Keratinocyte (primary cell): Measurements from ENCODE around the gene PNMA3. TPM values are rescaled to one million over a fixed set of nuclear protein-coding genes. Genes with fewer than 3 reads are reported as not detected.

Experiments used
- DNase-seq: peaks from one replicate; pipeline ENCODE4 v3.0.0-alpha.2; 2011; ENCODE audit warnings: low read depth, missing footprints, low spot score
- FAIRE-seq: peaks from 2 replicates; lab custom pipeline; 2011; peaks lifted over from hg19 to GRCh38; lab: Jason Lieb, UNC
- H2AFZ ChIP-seq: 2 replicates; pipeline ENCODE4 v1.6.0; 2012; ENCODE audit warnings: low read length, control low read depth, inconsistent platforms; ENCODE audit not compliant: control insufficient read depth
- H3K27ac ChIP-seq: 2 replicates; pipeline ENCODE4 v1.5.1; 2011; ENCODE audit warnings: low read length; ENCODE audit not compliant: control insufficient read depth, insufficient read depth
- H3K27me3 ChIP-seq: 3 replicates; pipeline ENCODE4 v1.6.0; 2011; ENCODE audit warnings: low read length; ENCODE audit not compliant: control insufficient read depth, insufficient read depth; ENCODE audit errors: extremely low read depth
- H3K36me3 ChIP-seq, 2 experiments: 2 replicates in 1 of 2; 3 replicates in 1 of 2; pipeline ENCODE4 v1.5.1; 2011; ENCODE audit warnings: low read length in 2 of 2, mild to moderate bottlenecking in 1 of 2; ENCODE audit not compliant: control insufficient read depth in 2 of 2, insufficient read depth in 2 of 2; ENCODE audit errors: extremely low read depth in 1 of 2
- H3K4me1 ChIP-seq: 3 replicates; pipeline ENCODE4 v1.5.1; 2011; ENCODE audit warnings: low read length; ENCODE audit not compliant: control insufficient read depth, insufficient read depth; ENCODE audit errors: extremely low read depth
- H3K4me2 ChIP-seq: 3 replicates; pipeline ENCODE4 v1.6.0; 2011; ENCODE audit warnings: low read depth, low read length; ENCODE audit not compliant: control insufficient read depth, insufficient read depth; ENCODE audit errors: extremely low read depth
- H3K4me3 ChIP-seq, 3 experiments: fragments of 200-600 bp in 1 of 3; sonication (generic) in 1 of 3; 2 replicates in 2 of 3; 3 replicates in 1 of 3; pipeline ENCODE4 v1.5.1; 2011 to 2016; ENCODE audit warnings: low read length in 3 of 3, mild to moderate bottlenecking in 3 of 3, control low read depth in 2 of 3, inconsistent platforms in 1 of 3, low read depth in 1 of 3, mixed read lengths in 1 of 3, mixed run types in 1 of 3, moderate library complexity in 1 of 3; ENCODE audit not compliant: control insufficient read depth in 2 of 3, insufficient read depth in 2 of 3; ENCODE audit errors: extremely low read depth in 1 of 3
- H3K79me2 ChIP-seq: 2 replicates; pipeline ENCODE4 v1.6.0; 2012; ENCODE audit warnings: low read length; ENCODE audit not compliant: control insufficient read depth, insufficient read depth
- H3K9ac ChIP-seq: 3 replicates; pipeline ENCODE4 v1.6.0; 2011; ENCODE audit warnings: low read length; ENCODE audit not compliant: control insufficient read depth, insufficient read depth; ENCODE audit errors: extremely low read depth
- H3K9me1 ChIP-seq: 3 replicates; pipeline ENCODE4 v1.6.0; 2011; ENCODE audit warnings: low read length; ENCODE audit not compliant: control insufficient read depth, insufficient read depth; ENCODE audit errors: extremely low read depth
- H3K9me3 ChIP-seq: 2 replicates; pipeline ENCODE4 v1.5.1; 2012; ENCODE audit warnings: low read depth, low read length; ENCODE audit not compliant: control insufficient read depth
- H4K20me1 ChIP-seq: 3 replicates; pipeline ENCODE4 v1.6.0; 2011; ENCODE audit warnings: low read length; ENCODE audit not compliant: control insufficient read depth, insufficient read depth; ENCODE audit errors: extremely low read depth
- EZH2 ChIP-seq: IDR thresholded peaks from one replicate; pipeline ENCODE4 v1.6.1; 2012; ENCODE audit warnings: inconsistent platforms, mild to moderate bottlenecking, low read length, moderate library complexity
- dilution Hi-C: fragments of 300-500 bp; cut with MboI; formaldehyde crosslinking; loops from one replicate; pipeline ENCODE4 v1.7.0; 2020; ENCODE audit warnings: low sequenced_read_pairs; ENCODE audit not compliant: extremely low pct_ligation_motif_present
- polyA plus RNA-seq, 5 experiments: library from polyadenylated mRNA; depleted of rRNA in 3 of 5; stranded (reverse) in 3 of 5; stranded (forward) in 1 of 5; unstranded in 1 of 5; fragments of >200 nt; gene quantifications; 1 replicate in 1 of 5; 2 replicates in 3 of 5; 3 replicates in 1 of 5; pipeline versions ENCODE4 v1.2.1 to v1.2.3, GENCODE V29; 2011 to 2012; ENCODE audit warnings: missing spikeins in 2 of 5, low read depth in 1 of 5, low replicate concordance in 1 of 5
- TF ChIP-seq, protein P1 (sequence below), 3 experiments: IDR thresholded peaks in 1 of 3; conservative IDR thresholded peaks in 1 of 3; optimal IDR thresholded peaks in 1 of 3; 2 replicates in 2 of 3; 3 replicates in 1 of 3; pipeline versions ENCODE3 to v1.5.1; 2011; ENCODE audit warnings: low read length in 3 of 3, mild to moderate bottlenecking in 3 of 3, moderate library complexity in 2 of 3, control low read depth in 1 of 3, inconsistent platforms in 1 of 3; ENCODE audit not compliant: insufficient read depth in 2 of 3; ENCODE audit errors: extremely low read depth in 1 of 3

Gene PNMA3
- polyA plus RNA-seq, 1 donor (not counting 4 experiments of a cell fraction or from before 2014, with no cell fraction given) = not detected

DNA sequence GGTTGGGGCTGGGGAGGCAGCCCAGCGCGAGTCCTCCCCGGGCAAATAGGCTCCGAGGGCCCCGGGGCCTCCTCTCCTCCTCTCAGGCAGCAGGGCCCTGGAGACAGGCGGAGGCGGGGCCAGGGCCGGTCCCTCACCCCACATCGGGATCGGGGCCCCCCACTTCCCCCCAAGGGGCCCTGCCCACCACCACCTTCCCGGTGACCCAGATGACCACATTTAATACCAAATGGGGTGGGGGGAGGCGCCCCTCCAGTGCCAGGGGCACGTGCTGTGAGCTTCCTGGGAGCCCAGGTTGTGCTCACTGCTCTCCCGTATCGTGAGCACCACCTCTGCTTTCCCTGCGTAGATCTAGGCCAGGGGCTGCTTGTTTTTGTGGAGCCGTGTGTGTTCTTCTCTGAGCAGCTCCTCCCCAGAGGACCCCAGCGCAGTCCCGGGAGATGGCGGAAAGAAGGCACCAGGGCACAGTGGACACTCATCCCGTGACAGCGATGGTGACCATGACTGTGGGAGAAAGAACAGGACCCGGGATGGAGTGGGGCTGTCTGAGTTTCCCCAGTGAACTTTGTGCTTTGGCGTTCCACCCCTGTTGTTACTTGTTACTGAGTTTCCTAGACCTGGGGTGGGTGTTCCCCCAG, 18.1 kb downstream of the PNMA3 start:
- TF ChIP-seq, protein P1, sequence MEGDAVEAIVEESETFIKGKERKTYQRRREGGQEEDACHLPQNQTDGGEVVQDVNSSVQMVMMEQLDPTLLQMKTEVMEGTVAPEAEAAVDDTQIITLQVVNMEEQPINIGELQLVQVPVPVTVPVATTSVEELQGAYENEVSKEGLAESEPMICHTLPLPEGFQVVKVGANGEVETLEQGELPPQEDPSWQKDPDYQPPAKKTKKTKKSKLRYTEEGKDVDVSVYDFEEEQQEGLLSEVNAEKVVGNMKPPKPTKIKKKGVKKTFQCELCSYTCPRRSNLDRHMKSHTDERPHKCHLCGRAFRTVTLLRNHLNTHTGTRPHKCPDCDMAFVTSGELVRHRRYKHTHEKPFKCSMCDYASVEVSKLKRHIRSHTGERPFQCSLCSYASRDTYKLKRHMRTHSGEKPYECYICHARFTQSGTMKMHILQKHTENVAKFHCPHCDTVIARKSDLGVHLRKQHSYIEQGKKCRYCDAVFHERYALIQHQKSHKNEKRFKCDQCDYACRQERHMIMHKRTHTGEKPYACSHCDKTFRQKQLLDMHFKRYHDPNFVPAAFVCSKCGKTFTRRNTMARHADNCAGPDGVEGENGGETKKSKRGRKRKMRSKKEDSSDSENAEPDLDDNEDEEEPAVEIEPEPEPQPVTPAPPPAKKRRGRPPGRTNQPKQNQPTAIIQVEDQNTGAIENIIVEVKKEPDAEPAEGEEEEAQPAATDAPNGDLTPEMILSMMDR (optimal IDR thresholded peaks at IDR 0.05 in 1 of 3, IDR thresholded peaks at IDR 0.05 in 1 of 3, conservative IDR thresholded peaks at IDR 0.05 in 1 of 3; ENCODE audit: extremely low read depth in 1 of 3, insufficient read depth in 2 of 3, low read length in 3 of 3) = no peak
- TF ChIP-seq EZH2 = no peak
- H3K9ac ChIP-seq = no peak overlapping the region
- H3K4me3 ChIP-seq = no peak overlapping the region
- no peaks in the 10 kb centered on the region for H3K9me1 ChIP-seq
- dilution Hi-C loops = no loop called here
- H3K9me3 ChIP-seq = no peaks in the 10 kb centered on the region
- no peaks in the 10 kb centered on the region for H4K20me1 ChIP-seq
- no peak for FAIRE-seq
- no peak for DNase-seq
- no peak overlapping the region for H3K27ac ChIP-seq
- no peaks in the 10 kb centered on the region for H3K27me3 ChIP-seq
- H3K4me2 ChIP-seq = no peak overlapping the region
- H2AFZ ChIP-seq = no peak overlapping the region
- H3K4me1 ChIP-seq = no peaks in the 10 kb centered on the region
- H3K36me3 ChIP-seq = no peaks in the 10 kb centered on the region
- H3K79me2 ChIP-seq = no peaks in the 10 kb centered on the region

DNA sequence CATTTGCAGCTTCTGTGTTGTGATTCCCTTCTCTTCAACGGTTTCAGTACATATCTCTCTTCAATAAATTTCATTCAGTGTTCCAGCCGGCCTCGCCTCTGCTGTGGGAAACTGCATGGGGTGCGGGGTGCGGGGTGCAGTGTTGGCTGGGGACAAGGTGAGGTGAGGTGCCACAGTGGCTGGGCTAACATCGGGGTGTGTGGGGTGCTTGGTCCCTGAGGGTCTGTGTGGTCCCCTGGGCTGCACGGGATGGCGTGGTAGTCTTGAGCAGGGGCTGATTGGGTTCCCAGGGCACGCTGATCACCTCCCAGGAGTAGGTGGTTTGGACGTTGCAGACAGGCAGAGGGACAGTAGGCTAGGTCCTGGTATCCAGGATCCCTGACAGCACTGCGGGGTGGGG, 18.7 kb downstream of the PNMA3 start:
- no peaks in the 10 kb centered on the region for H3K79me2 ChIP-seq
- dilution Hi-C loops = no loop called here
- H3K27me3 ChIP-seq = no peaks in the 10 kb centered on the region
- no peak overlapping the region for H2AFZ ChIP-seq
- TF ChIP-seq EZH2 = no peak
- TF ChIP-seq, protein P1 (optimal IDR thresholded peaks at IDR 0.05 in 1 of 3, IDR thresholded peaks at IDR 0.05 in 1 of 3, conservative IDR thresholded peaks at IDR 0.05 in 1 of 3; ENCODE audit: extremely low read depth in 1 of 3, insufficient read depth in 2 of 3, low read length in 3 of 3) = no peak
- H4K20me1 ChIP-seq = no peaks in the 10 kb centered on the region
- H3K36me3 ChIP-seq = no peaks in the 10 kb centered on the region
- no peak for FAIRE-seq
- no peaks in the 10 kb centered on the region for H3K9me3 ChIP-seq
- no peak overlapping the region for H3K9ac ChIP-seq
- H3K4me2 ChIP-seq = no peak overlapping the region
- H3K27ac ChIP-seq = no peak overlapping the region
- no peak overlapping the region for H3K4me3 ChIP-seq
- H3K9me1 ChIP-seq = no peaks in the 10 kb centered on the region
- H3K4me1 ChIP-seq = no peaks in the 10 kb centered on the region
- no peak for DNase-seq
